DMS53 treated with DMSO at 0.1 percent for 48 hours (cell line): Measurements from ENCODE around the gene RNF38.
"Not testable (repeated sequence)": the region's sequence is repeated elsewhere in the genome, so short reads cannot be mapped to it uniquely, and the experiment has no call there.

Experiments used
- DNase-seq: peaks from one replicate; lab custom pipeline; 2025; ENCODE audit not compliant: unreplicated experiment; lab: John Stamatoyannopoulos, UW

Gene RNF38

GRCh38 chr9:36297798-36298197 is 102.3 kb downstream of the RNF38 start:
- DNase-seq: no peak

- DNase-seq: not testable (repeated sequence)
Measured at GRCh38 chr9:36294996-36295395, 105.1 kb downstream of the RNF38 start.

- DNase-seq: no peak
Measured at GRCh38 chr9:36293918-36294317, 106.2 kb downstream of the RNF38 start.

GRCh38 chr9:36293171-36293570 is 106.9 kb downstream of the RNF38 start:
- no peak for DNase-seq

DNA sequence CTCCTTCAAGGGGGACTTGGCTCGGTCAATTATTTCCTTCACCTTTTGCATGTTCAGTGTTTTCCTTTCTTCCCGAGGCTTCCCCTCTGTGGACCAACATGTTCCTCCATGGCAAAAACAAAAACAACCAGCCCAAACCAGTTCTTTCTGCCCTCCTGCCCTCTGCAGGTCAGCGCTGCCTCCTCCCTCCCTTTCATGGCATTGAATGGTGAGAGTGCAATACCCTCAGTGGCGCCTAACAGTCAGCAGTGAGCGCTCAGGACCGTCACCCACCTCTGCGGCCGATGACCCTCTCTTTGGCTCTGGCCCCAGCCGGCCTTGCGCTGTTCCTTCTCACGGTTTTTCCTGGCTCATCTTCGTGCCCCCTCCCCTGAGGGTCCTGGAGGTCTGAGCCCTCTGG is 107.4 kb downstream of the RNF38 start:
- DNase-seq: no peak

GRCh38 chr9:36290996-36291395 is 109.1 kb downstream of the RNF38 start:
- DNase-seq: no peak

DNA sequence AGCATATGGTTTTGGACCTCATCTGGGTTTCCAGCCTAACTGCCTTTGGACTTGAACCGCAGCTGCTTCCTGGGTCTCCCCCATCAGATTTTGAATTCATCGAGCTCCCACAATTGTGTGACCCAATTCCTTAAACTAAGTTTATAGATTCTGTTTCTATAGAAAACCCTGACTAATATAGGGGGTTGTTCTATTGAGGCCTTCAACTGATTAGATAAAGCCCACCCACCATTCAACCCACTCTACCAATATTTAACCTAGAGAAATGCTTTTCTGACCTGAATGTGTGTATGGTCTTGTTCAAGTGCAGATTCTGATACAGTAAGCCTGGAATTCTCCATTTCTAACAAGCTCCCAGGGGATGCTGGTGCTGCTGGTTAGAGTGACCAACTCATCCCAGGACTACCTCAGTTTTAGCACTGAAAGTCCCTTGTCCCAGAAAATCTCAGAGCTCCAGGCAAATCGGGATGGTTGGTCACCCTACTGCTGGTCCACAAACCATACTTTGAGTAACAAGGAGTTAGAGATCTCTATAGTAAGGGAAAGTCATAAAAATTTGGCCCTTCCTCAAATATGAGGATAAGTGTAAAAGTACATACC is 110.1 kb downstream of the RNF38 start:
- DNase-seq: no peak

DNA sequence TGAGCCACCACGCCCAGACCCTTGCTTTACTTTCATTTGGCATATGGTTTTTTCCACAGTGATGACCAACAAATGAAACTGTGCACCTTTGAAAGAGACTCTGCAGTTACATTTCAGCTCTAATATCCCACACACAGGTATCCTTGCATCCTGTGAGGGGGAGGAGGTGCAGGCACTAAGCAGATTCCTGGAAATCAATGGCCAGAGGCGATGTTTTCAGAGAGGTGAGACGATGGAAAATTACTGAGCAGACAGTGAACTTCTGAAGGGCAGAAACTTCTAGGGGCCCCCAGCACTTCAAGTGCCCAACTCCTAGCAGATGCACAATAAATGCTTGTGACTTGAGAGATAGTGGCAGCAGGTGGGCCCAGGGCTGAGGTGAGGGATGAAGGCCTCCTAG is 112.0 kb downstream of the RNF38 start:
- DNase-seq: no peak
